Measurements from ENCODE around the gene OTULIN.

The OTULIN gene

GRCh38 chr5:14667770-14668169 lies 3.3 kb downstream of the OTULIN start:
- H3K9me3 ChIP-seq = no peaks in the 10 kb centered on the region
- no peak overlapping the region for H3K4me3 ChIP-seq
- no peak overlapping the region for H3K27ac ChIP-seq
- H3K36me3 ChIP-seq = no peaks in the 10 kb centered on the region
- intact Hi-C loops (cut with DNase I; ENCODE audit: low total_unique reads) = no loop called here
- peaks cover 0 to 79% (median 39%) of the 10 kb centered on the region in 4 donors for H3K4me1 ChIP-seq
- H3K27me3 ChIP-seq = no peaks in the 10 kb centered on the region
- no peak for DNase-seq
- no peak for TF ChIP-seq CTCF (IDR thresholded peaks at IDR 0.05)

GRCh38 chr5:14668181-14668591 lies 3.7 kb downstream of the OTULIN start:
- Histone ChIP-seq H3K4me1 (peaks cover 0 to 77% (median 38%) of the 10 kb centered on the region in 4 donors), H3K36me3 (no peaks in the 10 kb centered on the region), H3K27ac (no peak overlapping the region), H3K9me3 (no peaks in the 10 kb centered on the region), H3K27me3 (no peaks in the 10 kb centered on the region), H3K4me3 (no peak overlapping the region)
- no peak for TF ChIP-seq CTCF (IDR thresholded peaks at IDR 0.05)
- intact Hi-C loops (cut with DNase I; ENCODE audit: low total_unique reads) = no loop called here
- DNase-seq = no peak

GRCh38 chr5:14669415-14669814 lies 4.9 kb downstream of the OTULIN start:
- H3K9me3 ChIP-seq = no peaks in the 10 kb centered on the region
- H3K4me1 ChIP-seq = peaks cover 0 to 72% (median 34%) of the 10 kb centered on the region in 4 donors
- DNase-seq = no peak
- intact Hi-C loops (cut with DNase I; ENCODE audit: low total_unique reads) = no loop called here
- H3K27ac ChIP-seq = no peak overlapping the region
- TF ChIP-seq CTCF (IDR thresholded peaks at IDR 0.05) = no peak
- H3K4me3 ChIP-seq = no peak overlapping the region
- no peaks in the 10 kb centered on the region for H3K27me3 ChIP-seq
- H3K36me3 ChIP-seq = peaks cover 0 to 5% (median 0%) of the 10 kb centered on the region in 3 donors

- H3K4me1 ChIP-seq = peaks cover 0 to 77% (median 34%) of the 10 kb centered on the region in 4 donors
- intact Hi-C loops (cut with DNase I; ENCODE audit: low total_unique reads) = no loop called here
- DNase-seq = no peak
- H3K36me3 ChIP-seq = peaks cover 0 to 5% (median 0%) of the 10 kb centered on the region in 3 donors
- H3K27me3 ChIP-seq = no peaks in the 10 kb centered on the region
- H3K4me3 ChIP-seq = no peak overlapping the region
- H3K9me3 ChIP-seq = no peaks in the 10 kb centered on the region
- H3K27ac ChIP-seq = no peak overlapping the region
- TF ChIP-seq CTCF (IDR thresholded peaks at IDR 0.05) = no peak
Measured at GRCh38 chr5:14669975-14670374, 5.5 kb downstream of the OTULIN start.

GRCh38 chr5:14671414-14671813 lies 6.9 kb downstream of the OTULIN start:
- no peak overlapping the region for H3K27ac ChIP-seq
- intact Hi-C loops (cut with DNase I; ENCODE audit: low total_unique reads) = no loop called here
- no peak for DNase-seq
- H3K36me3 ChIP-seq = peaks cover 0 to 5% (median 0%) of the 10 kb centered on the region in 3 donors
- H3K9me3 ChIP-seq = no peaks in the 10 kb centered on the region
- peaks cover 0 to 79% (median 30%) of the 10 kb centered on the region in 4 donors for H3K4me1 ChIP-seq
- H3K4me3 ChIP-seq = no peak overlapping the region
- TF ChIP-seq CTCF (IDR thresholded peaks at IDR 0.05) = no peak
- H3K27me3 ChIP-seq = no peaks in the 10 kb centered on the region

GRCh38 chr5:14672082-14672481 lies 7.6 kb downstream of the OTULIN start:
- H3K36me3 ChIP-seq = peaks cover 0 to 5% (median 0%) of the 10 kb centered on the region in 3 donors
- H3K9me3 ChIP-seq = no peaks in the 10 kb centered on the region
- no peak for DNase-seq
- no peak for TF ChIP-seq CTCF (IDR thresholded peaks at IDR 0.05)
- H3K27me3 ChIP-seq = no peaks in the 10 kb centered on the region
- no peak overlapping the region for H3K4me3 ChIP-seq
- intact Hi-C loops (cut with DNase I; ENCODE audit: low total_unique reads) = no loop called here
- peaks cover 0 to 79% (median 25%) of the 10 kb centered on the region in 4 donors for H3K4me1 ChIP-seq
- no peak overlapping the region for H3K27ac ChIP-seq

Data from tibial artery (tissue), 4 donors.